Right lobe of liver (tissue), 4 donors: Measurements from ENCODE around the gene DCC.

Experiments used
- POLR2A ChIP-seq: fragments of 450-650 bp; IDR thresholded peaks from one replicate; pipeline ENCODE4 v1.6.1; 2017; ENCODE audit warnings: antibody characterized with exemption, mild to moderate bottlenecking
- TF ChIP-seq, protein P1 (sequence below), 4 donors: fragments of 200-600 bp in 3 of 4; fragments of 450-650 bp in 1 of 4; IDR thresholded peaks; one replicate each; pipeline versions ENCODE4 v1.5.1 to v1.8.0; 2016 to 2022; ENCODE audit warnings: antibody characterized with exemption in 4 of 4, mild to moderate bottlenecking in 2 of 4
- donor health status: DM: no; HTN: no; CAD: no.
- donor health status: DM: no; HTN: no; CAD: no.
- donor health status: DM: no; HTN: yes; CAD: no.

DNA sequence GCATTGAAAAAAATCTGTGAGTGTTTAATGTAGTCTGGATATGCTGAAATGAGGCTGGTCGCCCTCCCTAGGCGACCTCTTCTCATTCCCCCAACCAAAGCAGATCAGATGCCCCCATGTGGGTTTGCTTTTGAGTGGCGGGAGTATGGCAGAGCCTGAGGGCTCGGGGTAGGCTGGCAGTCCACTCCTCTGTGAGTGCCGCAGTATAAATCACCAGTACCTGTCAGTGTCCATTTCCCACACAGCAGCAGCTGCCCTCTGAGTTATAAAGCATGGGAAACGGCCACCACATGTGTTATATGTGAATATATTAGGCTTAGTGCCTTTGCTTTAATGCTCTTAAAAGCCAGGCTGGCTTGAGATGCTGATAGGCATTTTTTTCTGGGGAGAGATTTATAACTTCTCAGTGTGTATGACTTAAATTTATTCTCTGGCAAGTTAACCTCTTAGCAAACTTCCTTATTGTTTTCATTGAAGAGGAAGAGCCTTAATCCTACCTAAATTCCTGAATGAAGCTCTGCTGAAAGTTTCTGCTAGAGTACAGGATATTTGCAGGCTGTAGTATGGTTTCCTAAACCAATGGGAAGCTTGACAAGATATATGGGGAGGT is 3.8 kb downstream of the DCC start:
- TF ChIP-seq POLR2A: no peak
- TF ChIP-seq, protein P1, sequence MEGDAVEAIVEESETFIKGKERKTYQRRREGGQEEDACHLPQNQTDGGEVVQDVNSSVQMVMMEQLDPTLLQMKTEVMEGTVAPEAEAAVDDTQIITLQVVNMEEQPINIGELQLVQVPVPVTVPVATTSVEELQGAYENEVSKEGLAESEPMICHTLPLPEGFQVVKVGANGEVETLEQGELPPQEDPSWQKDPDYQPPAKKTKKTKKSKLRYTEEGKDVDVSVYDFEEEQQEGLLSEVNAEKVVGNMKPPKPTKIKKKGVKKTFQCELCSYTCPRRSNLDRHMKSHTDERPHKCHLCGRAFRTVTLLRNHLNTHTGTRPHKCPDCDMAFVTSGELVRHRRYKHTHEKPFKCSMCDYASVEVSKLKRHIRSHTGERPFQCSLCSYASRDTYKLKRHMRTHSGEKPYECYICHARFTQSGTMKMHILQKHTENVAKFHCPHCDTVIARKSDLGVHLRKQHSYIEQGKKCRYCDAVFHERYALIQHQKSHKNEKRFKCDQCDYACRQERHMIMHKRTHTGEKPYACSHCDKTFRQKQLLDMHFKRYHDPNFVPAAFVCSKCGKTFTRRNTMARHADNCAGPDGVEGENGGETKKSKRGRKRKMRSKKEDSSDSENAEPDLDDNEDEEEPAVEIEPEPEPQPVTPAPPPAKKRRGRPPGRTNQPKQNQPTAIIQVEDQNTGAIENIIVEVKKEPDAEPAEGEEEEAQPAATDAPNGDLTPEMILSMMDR (IDR thresholded peaks at IDR 0.05): no peak
